ENCODE data around the gene GCNT2.

DNA sequence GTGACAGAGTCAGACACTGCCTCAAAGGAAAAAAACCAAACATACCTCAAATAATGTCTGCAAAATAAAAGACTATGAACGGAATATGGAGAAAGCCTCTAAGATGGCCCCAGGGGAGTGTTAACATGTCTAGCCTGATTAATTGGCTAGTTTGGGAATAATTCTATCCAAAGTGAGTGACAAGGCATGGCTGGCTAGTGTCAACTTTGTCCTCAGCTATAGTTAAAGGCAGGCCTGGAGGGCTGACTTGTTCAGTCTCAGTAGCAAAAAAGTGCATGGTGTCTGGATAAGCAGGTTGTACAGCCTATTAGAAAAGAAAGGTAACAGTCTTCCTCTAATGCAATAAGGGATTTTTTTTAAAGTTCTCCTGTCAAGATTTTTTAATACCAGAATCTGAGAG, 32.7 kb downstream of the GCNT2 start:
- TF ChIP-seq, protein P1, sequence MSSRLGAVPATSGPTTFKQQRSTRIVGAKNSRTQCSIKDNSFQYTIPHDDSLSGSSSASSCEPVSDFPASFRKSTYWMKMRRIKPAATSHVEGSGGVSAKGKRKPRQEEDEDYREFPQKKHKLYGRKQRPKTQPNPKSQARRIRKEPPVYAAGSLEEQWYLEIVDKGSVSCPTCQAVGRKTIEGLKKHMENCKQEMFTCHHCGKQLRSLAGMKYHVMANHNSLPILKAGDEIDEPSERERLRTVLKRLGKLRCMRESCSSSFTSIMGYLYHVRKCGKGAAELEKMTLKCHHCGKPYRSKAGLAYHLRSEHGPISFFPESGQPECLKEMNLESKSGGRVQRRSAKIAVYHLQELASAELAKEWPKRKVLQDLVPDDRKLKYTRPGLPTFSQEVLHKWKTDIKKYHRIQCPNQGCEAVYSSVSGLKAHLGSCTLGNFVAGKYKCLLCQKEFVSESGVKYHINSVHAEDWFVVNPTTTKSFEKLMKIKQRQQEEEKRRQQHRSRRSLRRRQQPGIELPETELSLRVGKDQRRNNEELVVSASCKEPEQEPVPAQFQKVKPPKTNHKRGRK (CRISPR knock-in tag; IDR thresholded peaks at IDR 0.05; ENCODE audit: borderline replicate concordance): no peak
- TF ChIP-seq, protein P2, sequence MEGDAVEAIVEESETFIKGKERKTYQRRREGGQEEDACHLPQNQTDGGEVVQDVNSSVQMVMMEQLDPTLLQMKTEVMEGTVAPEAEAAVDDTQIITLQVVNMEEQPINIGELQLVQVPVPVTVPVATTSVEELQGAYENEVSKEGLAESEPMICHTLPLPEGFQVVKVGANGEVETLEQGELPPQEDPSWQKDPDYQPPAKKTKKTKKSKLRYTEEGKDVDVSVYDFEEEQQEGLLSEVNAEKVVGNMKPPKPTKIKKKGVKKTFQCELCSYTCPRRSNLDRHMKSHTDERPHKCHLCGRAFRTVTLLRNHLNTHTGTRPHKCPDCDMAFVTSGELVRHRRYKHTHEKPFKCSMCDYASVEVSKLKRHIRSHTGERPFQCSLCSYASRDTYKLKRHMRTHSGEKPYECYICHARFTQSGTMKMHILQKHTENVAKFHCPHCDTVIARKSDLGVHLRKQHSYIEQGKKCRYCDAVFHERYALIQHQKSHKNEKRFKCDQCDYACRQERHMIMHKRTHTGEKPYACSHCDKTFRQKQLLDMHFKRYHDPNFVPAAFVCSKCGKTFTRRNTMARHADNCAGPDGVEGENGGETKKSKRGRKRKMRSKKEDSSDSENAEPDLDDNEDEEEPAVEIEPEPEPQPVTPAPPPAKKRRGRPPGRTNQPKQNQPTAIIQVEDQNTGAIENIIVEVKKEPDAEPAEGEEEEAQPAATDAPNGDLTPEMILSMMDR (IDR thresholded peaks at IDR 0.05): no peak
- TF ChIP-seq, protein P3, sequence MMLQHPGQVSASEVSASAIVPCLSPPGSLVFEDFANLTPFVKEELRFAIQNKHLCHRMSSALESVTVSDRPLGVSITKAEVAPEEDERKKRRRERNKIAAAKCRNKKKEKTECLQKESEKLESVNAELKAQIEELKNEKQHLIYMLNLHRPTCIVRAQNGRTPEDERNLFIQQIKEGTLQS (CRISPR knock-in tag; conservative IDR thresholded peaks at IDR 0.05): no peak
- TF ChIP-seq, protein P4, sequence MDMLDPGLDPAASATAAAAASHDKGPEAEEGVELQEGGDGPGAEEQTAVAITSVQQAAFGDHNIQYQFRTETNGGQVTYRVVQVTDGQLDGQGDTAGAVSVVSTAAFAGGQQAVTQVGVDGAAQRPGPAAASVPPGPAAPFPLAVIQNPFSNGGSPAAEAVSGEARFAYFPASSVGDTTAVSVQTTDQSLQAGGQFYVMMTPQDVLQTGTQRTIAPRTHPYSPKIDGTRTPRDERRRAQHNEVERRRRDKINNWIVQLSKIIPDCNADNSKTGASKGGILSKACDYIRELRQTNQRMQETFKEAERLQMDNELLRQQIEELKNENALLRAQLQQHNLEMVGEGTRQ (CRISPR knock-in tag; IDR thresholded peaks at IDR 0.05): no peak
